Measurements from ENCODE around the gene ARHGDIA.

Gene ARHGDIA

GRCh38 chr17:81878294-81878693 lies 7.2 kb upstream of the ARHGDIA start:
- peaks cover 14 to 19% of the 10 kb centered on the region in 2 experiments for H3K36me3 ChIP-seq (ENCODE audit: control insufficient read depth in 1 of 2, insufficient read depth in 2 of 2, low read length in 2 of 2)
- no peak overlapping the region for H2AK5ac ChIP-seq (ENCODE audit: low read length)
- H2BK12ac ChIP-seq (ENCODE audit: low read length): no peak overlapping the region
- H3K18ac ChIP-seq (ENCODE audit: low read length): no peak overlapping the region
- H3K79me1 ChIP-seq (ENCODE audit: low read length): no peaks in the 10 kb centered on the region
- H3K4ac ChIP-seq (ENCODE audit: low read depth, low read length): no peak overlapping the region
- H3K27ac ChIP-seq (ENCODE audit: low read depth, low read length): no peak overlapping the region
- H4K91ac ChIP-seq (ENCODE audit: low read depth, low read length): no peak overlapping the region
- no peak overlapping the region for H3K23ac ChIP-seq (ENCODE audit: low read length)
- H3K9me3 ChIP-seq (ENCODE audit: insufficient read depth, low read depth, low read length): peaks cover 1% of the 10 kb centered on the region
- no peak overlapping the region for H4K12ac ChIP-seq (ENCODE audit: low read depth, low read length)
- no peaks in the 10 kb centered on the region for H3K27me3 ChIP-seq (ENCODE audit: insufficient read depth, low read length)
- no peak overlapping the region for H2BK120ac ChIP-seq (ENCODE audit: insufficient read depth, low read length, poor library complexity)
- H4K8ac ChIP-seq (ENCODE audit: low read depth, low read length): no peak overlapping the region
- H3K4me1 ChIP-seq (ENCODE audit: control insufficient read depth in 1 of 2, insufficient read depth in 2 of 2, low read length in 2 of 2): no peaks in the 10 kb centered on the region
- no peak overlapping the region for H3K14ac ChIP-seq (ENCODE audit: low read length)
- no CpG with 5 or more reads among the region's 3 CpGs for WGBS (ENCODE audit: extremely low coverage, insufficient coverage, insufficient read length)
- H2AFZ ChIP-seq (ENCODE audit: insufficient read depth, low read length, poor library complexity): no peak overlapping the region
- no peaks in the 10 kb centered on the region for H3K79me2 ChIP-seq (ENCODE audit: control insufficient read depth, insufficient read depth, low read length, poor library complexity)
- H2BK5ac ChIP-seq (ENCODE audit: low read depth, low read length, poor library complexity): no peak overlapping the region
- no peak overlapping the region for H3K9ac ChIP-seq (ENCODE audit: low read length)
- H3K4me2 ChIP-seq (ENCODE audit: low read length): no peak overlapping the region
- DNase-seq: no peak
- H3K4me3 ChIP-seq (ENCODE audit: low read depth, low read length): no peak overlapping the region

- no peaks in the 10 kb centered on the region for H3K4me1 ChIP-seq (ENCODE audit: control insufficient read depth in 1 of 2, insufficient read depth in 2 of 2, low read length in 2 of 2)
- no peak overlapping the region for H3K9ac ChIP-seq (ENCODE audit: low read length)
- H3K4ac ChIP-seq (ENCODE audit: low read depth, low read length): no peak overlapping the region
- H4K91ac ChIP-seq (ENCODE audit: low read depth, low read length): no peak overlapping the region
- H4K12ac ChIP-seq (ENCODE audit: low read depth, low read length): no peak overlapping the region
- H3K79me2 ChIP-seq (ENCODE audit: control insufficient read depth, insufficient read depth, low read length, poor library complexity): no peaks in the 10 kb centered on the region
- no peak overlapping the region for H2AFZ ChIP-seq (ENCODE audit: insufficient read depth, low read length, poor library complexity)
- H3K18ac ChIP-seq (ENCODE audit: low read length): no peak overlapping the region
- H3K23ac ChIP-seq (ENCODE audit: low read length): no peak overlapping the region
- WGBS (ENCODE audit: extremely low coverage, insufficient coverage, insufficient read length): no CpG with 5 or more reads among the region's 5 CpGs
- H3K27ac ChIP-seq (ENCODE audit: low read depth, low read length): no peak overlapping the region
- no peaks in the 10 kb centered on the region for H3K79me1 ChIP-seq (ENCODE audit: low read length)
- H4K8ac ChIP-seq (ENCODE audit: low read depth, low read length): no peak overlapping the region
- DNase-seq: no peak
- no peak overlapping the region for H2AK5ac ChIP-seq (ENCODE audit: low read length)
- H2BK120ac ChIP-seq (ENCODE audit: insufficient read depth, low read length, poor library complexity): no peak overlapping the region
- no peaks in the 10 kb centered on the region for H3K27me3 ChIP-seq (ENCODE audit: insufficient read depth, low read length)
- peaks cover 1% of the 10 kb centered on the region for H3K9me3 ChIP-seq (ENCODE audit: insufficient read depth, low read depth, low read length)
- H3K4me2 ChIP-seq (ENCODE audit: low read length): no peak overlapping the region
- H2BK12ac ChIP-seq (ENCODE audit: low read length): no peak overlapping the region
- no peak overlapping the region for H2BK5ac ChIP-seq (ENCODE audit: low read depth, low read length, poor library complexity)
- no peak overlapping the region for H3K14ac ChIP-seq (ENCODE audit: low read length)
- peaks cover 10 to 16% of the 10 kb centered on the region in 2 experiments for H3K36me3 ChIP-seq (ENCODE audit: control insufficient read depth in 1 of 2, insufficient read depth in 2 of 2, low read length in 2 of 2)
- no peak overlapping the region for H3K4me3 ChIP-seq (ENCODE audit: low read depth, low read length)
Measured at GRCh38 chr17:81877569-81877968, 6.4 kb upstream of the ARHGDIA start.

- H3K36me3 ChIP-seq (ENCODE audit: control insufficient read depth in 1 of 2, insufficient read depth in 2 of 2, low read length in 2 of 2): peaks cover 25 to 27% of the 10 kb centered on the region in 2 experiments
- H3K79me1 ChIP-seq (ENCODE audit: low read length): peaks cover 35% of the 10 kb centered on the region
- no CpG with 5 or more reads among the region's 86 CpGs for WGBS (ENCODE audit: extremely low coverage, insufficient coverage, insufficient read length)
- peak overlapping the region; percentile 89 for H3K18ac ChIP-seq (ENCODE audit: low read length)
- peak; percentile 81 to 92 for DNase-seq
- H2BK5ac ChIP-seq (ENCODE audit: low read depth, low read length, poor library complexity): peak overlapping the region; percentile 76
- H3K79me2 ChIP-seq (ENCODE audit: control insufficient read depth, insufficient read depth, low read length, poor library complexity): peaks cover 23% of the 10 kb centered on the region
- peak overlapping the region; percentile 82 for H3K27ac ChIP-seq (ENCODE audit: low read depth, low read length)
- H2BK12ac ChIP-seq (ENCODE audit: low read length): no peak overlapping the region
- H3K27me3 ChIP-seq (ENCODE audit: insufficient read depth, low read length): no peaks in the 10 kb centered on the region
- H4K12ac ChIP-seq (ENCODE audit: low read depth, low read length): peak overlapping the region; percentile 91
- H3K23ac ChIP-seq (ENCODE audit: low read length): no peak overlapping the region
- H3K4ac ChIP-seq (ENCODE audit: low read depth, low read length): peak overlapping the region; percentile 95
- H2BK120ac ChIP-seq (ENCODE audit: insufficient read depth, low read length, poor library complexity): peak overlapping the region; percentile 93
- peak overlapping the region; percentile 91 for H3K4me3 ChIP-seq (ENCODE audit: low read depth, low read length)
- H3K9me3 ChIP-seq (ENCODE audit: insufficient read depth, low read depth, low read length): no peaks in the 10 kb centered on the region
- peak overlapping the region; percentile 91 for H3K4me2 ChIP-seq (ENCODE audit: low read length)
- peak overlapping the region; percentile 97 for H3K9ac ChIP-seq (ENCODE audit: low read length)
- peak overlapping the region; percentile 98 for H4K91ac ChIP-seq (ENCODE audit: low read depth, low read length)
- H3K14ac ChIP-seq (ENCODE audit: low read length): peak overlapping the region; percentile 98
- H4K8ac ChIP-seq (ENCODE audit: low read depth, low read length): peak overlapping the region; percentile 96
- peak overlapping the region; percentile 84 for H2AFZ ChIP-seq (ENCODE audit: insufficient read depth, low read length, poor library complexity)
- peaks cover 31 to 36% of the 10 kb centered on the region in 2 experiments for H3K4me1 ChIP-seq (ENCODE audit: control insufficient read depth in 1 of 2, insufficient read depth in 2 of 2, low read length in 2 of 2)
- peak overlapping the region; percentile 94 for H2AK5ac ChIP-seq (ENCODE audit: low read length)
Measured at GRCh38 chr17:81871387-81872230, 472 bp upstream of the ARHGDIA start.

- Histone ChIP-seq H3K79me1 (ENCODE audit: low read length) (peaks cover 35% of the 10 kb centered on the region), H2BK12ac (ENCODE audit: low read length) (no peak overlapping the region), H3K4me3 (ENCODE audit: low read depth, low read length) (peak overlapping the region; percentile 91), H2BK5ac (ENCODE audit: low read depth, low read length, poor library complexity) (peak overlapping the region; percentile 88), H4K12ac (ENCODE audit: low read depth, low read length) (peak overlapping the region; percentile 63), H3K79me2 (ENCODE audit: control insufficient read depth, insufficient read depth, low read length, poor library complexity) (peaks cover 23% of the 10 kb centered on the region), H3K14ac (ENCODE audit: low read length) (peak overlapping the region; percentile 95), H2AK5ac (ENCODE audit: low read length) (peak overlapping the region; percentile 86), H3K4ac (ENCODE audit: low read depth, low read length) (peak overlapping the region; percentile 98), H3K9me3 (ENCODE audit: insufficient read depth, low read depth, low read length) (peaks cover 3% of the 10 kb centered on the region), H3K4me1 (ENCODE audit: control insufficient read depth in 1 of 2, insufficient read depth in 2 of 2, low read length in 2 of 2) (peaks cover 31 to 40% of the 10 kb centered on the region in 2 experiments), H3K27ac (ENCODE audit: low read depth, low read length) (peak overlapping the region; percentile 82), H2AFZ (ENCODE audit: insufficient read depth, low read length, poor library complexity) (peak overlapping the region; percentile 47), H3K9ac (ENCODE audit: low read length) (peak overlapping the region; percentile 99), H2BK120ac (ENCODE audit: insufficient read depth, low read length, poor library complexity) (peak overlapping the region; percentile 71), H3K18ac (ENCODE audit: low read length) (peak overlapping the region; percentile 53), H4K91ac (ENCODE audit: low read depth, low read length) (peak overlapping the region; percentile 97), H3K36me3 (ENCODE audit: control insufficient read depth in 1 of 2, insufficient read depth in 2 of 2, low read length in 2 of 2) (peaks cover 36 to 39% of the 10 kb centered on the region in 2 experiments), H3K23ac (ENCODE audit: low read length) (no peak overlapping the region), H3K4me2 (ENCODE audit: low read length) (peak overlapping the region; percentile 92), H4K8ac (ENCODE audit: low read depth, low read length) (peak overlapping the region; percentile 78), H3K27me3 (ENCODE audit: insufficient read depth, low read length) (no peaks in the 10 kb centered on the region)
- peak in 1 of 2 donors; percentile 45 for DNase-seq
- WGBS (ENCODE audit: extremely low coverage, insufficient coverage, insufficient read length): no CpG with 5 or more reads among the region's 65 CpGs
Measured at GRCh38 chr17:81870131-81870980, 781 bp downstream of the ARHGDIA start.
